Activated naive CD4-positive, alpha-beta T cell treated with Interleukin-2 at 50 U/mL for 16 hours (primary cell): ENCODE measurements around the gene EXOC7.

Experiments
- DNase-seq: peaks from one replicate; pipeline ENCODE4 v3.0.0-alpha.2; 2020

The EXOC7 gene

GRCh38 chr17:76036497-76037261 lies 66.9 kb downstream of the EXOC7 start:
- DNase-seq = no peak

- DNase-seq = no peak
These were observed 68.9 kb downstream of the EXOC7 start for GRCh38 chr17:76034428-76035350.

- no peak for DNase-seq
These were observed 70.4 kb downstream of the EXOC7 start for GRCh38 chr17:76033139-76033538.

GRCh38 chr17:76032780-76033108 lies 70.8 kb downstream of the EXOC7 start:
- no peak for DNase-seq

GRCh38 chr17:76032073-76032779 lies 71.4 kb downstream of the EXOC7 start:
- DNase-seq = no peak
